NCI-H2081 (cell line): ENCODE results near the gene TSSK6.

Experiments used
- DNase-seq, 2 experiments: peaks; one replicate each; lab custom pipeline; 2025; lab: John Stamatoyannopoulos, UW

The TSSK6 gene

DNA sequence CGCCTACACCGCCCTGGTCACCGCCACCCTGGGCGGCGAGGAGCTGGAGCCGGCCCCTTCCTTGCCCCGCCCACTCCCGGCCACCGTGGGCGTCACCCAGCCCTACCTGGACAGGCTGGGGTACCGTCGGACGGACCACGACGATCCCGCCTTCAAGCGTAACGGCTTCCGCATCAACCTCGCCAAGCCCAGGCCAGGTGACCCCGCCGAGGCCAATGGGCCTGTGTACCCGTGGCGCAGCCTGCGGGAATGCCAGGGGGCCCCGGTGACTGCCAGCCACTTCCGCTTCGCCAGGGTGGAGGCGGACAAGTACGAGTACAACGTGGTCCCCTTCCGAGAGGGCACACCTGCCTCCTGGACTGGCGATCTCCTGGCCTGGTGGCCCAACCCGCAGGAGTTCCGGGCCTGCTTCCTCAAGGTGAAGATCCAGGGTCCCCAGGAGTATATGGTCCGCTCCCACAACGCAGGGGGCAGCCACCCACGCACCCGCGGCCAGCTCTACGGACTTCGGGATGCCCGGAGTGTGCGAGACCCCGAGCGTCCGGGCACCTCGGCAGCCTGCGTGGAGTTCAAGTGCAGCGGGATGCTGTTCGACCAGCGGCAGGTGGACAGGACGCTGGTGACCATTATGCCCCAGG lies 29.7 kb upstream of the TSSK6 start:
- DNase-seq: no peak

DNA sequence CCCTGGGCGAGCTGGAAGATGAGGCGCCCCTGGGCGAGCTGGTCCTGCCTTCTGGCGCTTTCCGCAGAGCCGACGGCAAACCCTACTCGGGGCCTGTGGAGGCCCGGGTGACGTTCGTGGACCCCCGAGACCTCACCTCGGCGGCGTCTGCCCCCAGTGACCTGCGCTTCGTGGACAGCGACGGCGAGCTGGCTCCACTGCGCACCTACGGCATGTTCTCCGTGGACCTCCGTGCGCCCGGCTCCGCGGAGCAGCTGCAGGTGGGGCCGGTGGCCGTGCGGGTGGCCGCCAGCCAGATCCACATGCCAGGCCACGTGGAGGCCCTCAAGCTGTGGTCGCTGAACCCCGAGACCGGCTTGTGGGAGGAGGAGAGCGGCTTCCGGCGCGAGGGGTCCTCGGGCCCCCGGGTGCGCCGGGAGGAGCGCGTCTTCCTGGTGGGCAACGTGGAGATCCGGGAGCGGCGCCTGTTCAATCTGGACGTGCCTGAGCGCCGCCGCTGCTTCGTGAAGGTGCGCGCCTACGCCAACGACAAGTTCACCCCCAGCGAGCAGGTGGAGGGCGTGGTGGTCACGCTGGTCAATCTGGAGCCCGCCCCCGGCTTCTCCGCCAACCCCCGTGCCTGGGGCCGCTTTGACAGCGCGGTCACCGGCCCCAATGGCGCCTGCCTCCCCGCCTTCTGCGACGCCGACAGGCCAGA lies 29.1 kb upstream of the TSSK6 start:
- DNase-seq: no peak

DNA sequence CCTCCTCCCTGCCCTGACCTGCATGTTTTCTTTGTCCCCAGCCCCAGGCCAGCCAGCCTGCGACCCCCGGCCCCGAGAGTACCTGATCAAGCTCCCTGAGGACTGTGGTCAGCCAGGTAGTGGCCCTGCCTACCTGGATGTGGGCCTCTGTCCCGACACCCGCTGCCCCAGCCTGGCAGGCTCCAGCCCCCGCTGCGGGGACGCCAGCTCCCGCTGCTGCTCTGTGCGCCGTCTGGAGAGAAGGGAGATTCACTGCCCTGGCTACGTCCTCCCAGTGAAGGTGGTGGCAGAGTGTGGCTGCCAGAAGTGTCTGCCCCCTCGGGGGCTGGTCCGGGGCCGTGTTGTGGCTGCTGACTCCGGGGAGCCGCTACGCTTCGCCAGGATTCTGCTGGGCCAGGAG lies 28.3 kb upstream of the TSSK6 start:
- no peak for DNase-seq

DNA sequence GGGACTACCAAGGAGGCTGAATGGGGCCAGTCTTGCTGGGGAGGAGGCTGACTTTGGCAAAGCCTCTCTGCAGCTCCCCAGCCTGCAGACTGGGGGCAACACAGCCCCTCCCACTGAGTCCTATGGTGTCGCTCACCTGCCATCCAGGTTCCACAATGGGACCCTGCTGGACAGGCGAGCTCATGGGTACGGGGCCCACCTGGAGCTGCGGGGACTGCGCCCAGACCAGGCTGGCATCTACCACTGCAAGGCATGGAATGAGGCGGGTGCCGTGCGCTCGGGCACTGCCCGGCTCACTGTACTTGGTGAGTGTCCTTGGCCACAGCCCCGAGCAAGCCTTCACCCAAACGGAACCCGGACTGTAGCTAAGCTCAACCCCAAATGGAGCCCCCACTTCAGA lies 27.8 kb upstream of the TSSK6 start:
- no peak for DNase-seq

DNA sequence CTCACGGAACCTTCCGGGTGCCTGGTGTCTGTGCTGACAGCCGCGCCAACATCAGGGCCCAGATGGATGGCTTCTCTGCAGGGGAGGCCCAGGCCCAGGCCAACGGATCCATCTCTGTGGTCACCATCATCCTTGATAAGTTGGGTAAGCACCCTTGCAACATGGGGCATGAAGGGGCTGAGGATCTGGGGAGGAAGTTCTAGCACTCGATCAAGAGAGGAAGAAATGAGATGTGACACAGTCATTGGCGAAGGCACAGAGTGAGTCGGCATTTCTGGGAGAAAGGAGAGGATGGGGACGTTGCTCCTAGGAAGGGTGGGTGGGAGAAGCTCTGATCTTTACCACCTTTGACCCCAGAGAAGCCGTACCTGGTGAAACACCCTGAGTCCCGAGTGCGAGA lies 27.2 kb upstream of the TSSK6 start:
- no peak for DNase-seq

DNA sequence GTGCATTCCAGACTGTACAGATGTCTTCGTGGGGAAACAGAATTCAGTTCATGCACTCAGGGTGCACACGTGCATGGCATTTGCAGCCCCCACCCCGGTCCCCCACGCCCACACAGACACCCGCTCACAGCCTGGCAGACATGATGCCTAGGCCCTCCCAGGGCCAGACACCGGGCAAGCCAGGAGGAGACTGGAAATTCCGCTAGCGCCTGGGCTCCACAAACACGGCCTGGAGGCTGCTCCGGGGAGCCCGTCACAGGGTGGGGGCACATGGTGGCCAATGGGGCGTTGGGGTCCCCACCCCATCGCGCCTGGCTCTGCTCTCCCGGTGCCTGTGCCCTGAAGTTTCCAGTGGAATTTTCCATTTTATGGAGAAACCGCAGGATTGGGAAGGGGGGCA lies 26.3 kb upstream of the TSSK6 start:
- no peak for DNase-seq

DNA sequence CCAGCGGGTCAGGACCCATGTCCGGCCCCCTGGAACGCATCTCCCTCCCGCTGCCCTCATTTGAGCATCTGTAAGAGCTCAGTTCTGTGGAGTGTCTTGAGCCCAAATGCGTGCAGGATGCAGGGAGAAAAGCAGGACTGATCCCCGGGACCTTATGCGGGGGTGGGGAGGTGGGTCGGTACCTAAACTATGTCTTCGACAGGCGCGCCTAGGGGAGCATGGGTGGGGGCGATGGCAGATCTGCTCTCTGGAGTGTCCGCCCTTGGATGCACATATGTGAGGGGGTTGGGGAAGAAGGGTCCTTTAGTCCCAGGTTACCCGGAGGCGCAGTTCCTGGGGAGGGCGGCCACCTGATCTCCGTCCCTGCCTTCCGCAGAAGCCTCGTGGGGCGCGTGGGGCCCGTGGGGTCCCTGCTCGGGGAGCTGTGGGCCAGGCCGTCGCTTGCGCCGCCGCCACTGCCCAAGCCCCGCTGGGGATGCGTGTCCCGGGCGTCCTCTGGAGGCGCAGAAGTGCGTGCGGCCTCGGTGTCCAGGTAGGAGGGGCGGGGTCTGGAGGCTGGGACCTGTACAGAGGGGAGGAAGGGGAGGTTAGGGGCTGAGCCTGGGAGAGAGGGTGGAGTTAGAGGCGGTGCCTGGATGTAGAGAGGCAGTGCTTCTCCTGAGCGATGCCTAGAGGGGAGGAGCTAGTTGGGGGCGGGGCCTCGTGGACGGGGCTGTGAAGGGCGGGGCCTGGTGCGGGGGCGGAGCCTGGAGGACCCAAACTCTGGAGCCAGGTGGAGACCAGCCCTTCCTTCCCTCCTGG lies 25.6 kb upstream of the TSSK6 start:
- DNase-seq: no peak

DNA sequence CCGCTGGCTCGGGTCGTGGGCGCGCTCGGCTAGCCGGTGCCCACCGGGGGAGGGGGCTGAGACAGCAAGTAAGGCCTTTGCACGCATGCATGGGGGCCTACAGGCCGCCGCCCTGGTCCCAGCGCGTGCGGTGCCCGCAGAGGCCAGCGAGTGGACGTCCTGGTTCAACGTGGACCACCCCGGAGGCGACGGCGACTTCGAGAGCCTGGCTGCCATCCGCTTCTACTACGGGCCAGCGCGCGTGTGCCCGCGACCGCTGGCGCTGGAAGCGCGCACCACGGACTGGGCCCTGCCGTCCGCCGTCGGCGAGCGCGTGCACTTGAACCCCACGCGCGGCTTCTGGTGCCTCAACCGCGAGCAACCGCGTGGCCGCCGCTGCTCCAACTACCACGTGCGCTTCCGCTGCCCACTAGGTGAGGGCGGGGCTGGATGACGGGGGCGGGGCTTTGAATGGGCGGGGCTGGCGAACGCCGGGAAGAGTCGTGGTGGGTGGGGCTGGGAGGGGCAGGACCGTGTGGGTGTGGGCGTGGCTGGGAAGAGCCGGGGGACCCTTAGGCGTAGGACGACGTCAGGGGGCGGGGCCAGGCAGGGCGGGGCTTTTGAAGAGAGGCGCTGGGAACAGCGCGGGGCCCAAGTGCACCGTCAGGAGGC lies 24.8 kb upstream of the TSSK6 start:
- no peak for DNase-seq

DNA sequence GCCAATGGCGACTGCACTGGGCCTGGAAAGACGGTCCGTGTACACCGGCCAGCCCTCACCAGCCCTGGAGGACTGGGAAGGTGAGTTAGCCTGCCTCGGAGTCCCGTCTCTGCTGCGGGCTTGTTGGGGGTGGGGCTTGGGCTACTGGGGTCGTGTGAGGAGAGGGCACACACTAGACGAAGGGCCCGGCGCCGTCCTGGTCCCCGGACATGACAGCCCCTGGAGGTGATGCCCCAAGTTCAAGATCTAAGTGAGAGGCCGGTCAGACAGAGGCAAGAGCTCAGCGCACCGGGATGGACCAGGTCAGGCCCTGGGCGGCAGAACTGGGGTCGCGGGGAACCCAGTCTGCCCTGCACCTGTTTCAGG lies 24.3 kb upstream of the TSSK6 start:
- DNase-seq: no peak

DNA sequence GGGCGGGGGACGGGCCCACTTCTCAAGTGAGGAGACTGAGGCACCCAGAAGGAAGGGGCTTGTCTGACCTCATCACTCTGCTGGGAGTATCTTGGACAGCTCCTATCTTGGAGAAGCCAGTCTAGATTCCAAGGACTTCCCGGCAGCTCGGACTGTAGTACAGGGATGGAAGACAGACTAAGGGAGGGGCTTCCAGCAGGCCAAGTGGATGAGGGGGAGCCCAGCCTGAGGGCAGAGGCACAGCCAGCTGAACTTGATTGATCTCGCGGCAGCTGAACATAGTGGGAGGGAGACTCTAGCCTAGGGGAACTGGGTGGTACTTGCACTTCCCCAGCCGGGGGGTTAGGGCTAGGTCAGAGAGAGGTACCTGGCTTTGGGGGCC lies 23.4 kb upstream of the TSSK6 start:
- DNase-seq: no peak

DNA sequence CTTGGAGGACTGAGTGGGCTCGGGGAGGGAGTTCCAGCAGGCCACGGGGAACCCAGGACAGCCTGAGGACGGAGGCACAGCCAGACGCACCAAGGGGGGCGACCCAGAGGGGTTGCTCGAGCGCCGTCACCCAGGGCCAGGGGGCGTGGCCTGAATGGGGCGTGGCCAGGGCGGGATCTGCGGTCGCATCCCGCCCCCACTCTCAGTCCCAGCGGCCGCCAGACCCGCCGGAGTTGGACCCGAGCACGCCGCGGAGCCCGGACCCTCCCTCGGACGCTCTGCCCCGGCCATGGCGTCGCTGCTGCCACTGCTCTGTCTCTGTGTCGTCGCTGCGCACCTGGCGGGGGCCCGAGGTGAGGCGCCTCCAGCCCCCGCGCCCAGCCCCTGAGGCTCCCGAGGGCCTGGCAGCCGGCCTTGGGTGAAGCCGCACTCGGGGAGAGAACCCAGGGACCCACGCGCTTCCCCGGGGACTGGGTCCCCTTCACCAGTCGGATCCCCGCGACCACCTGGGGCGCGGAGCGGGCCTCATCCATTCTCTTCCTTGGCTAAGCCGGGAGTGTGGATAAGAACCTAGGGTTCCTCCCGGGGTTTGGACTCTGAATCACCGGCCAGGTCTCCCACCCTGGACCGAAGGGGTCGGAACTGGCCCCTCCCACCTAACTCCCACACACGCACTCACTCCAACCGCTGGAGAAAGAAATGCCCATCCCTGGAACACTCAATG lies 22.9 kb upstream of the TSSK6 start, which contains the start of gene CILP2:
Gene CILP2, plus strand, starts transcription at position 205 of the 724 bp plus-strand sequence. Its CDS starts 85 bp downstream, at position 290.
- DNase-seq: peak; percentile 18 to 21

DNA sequence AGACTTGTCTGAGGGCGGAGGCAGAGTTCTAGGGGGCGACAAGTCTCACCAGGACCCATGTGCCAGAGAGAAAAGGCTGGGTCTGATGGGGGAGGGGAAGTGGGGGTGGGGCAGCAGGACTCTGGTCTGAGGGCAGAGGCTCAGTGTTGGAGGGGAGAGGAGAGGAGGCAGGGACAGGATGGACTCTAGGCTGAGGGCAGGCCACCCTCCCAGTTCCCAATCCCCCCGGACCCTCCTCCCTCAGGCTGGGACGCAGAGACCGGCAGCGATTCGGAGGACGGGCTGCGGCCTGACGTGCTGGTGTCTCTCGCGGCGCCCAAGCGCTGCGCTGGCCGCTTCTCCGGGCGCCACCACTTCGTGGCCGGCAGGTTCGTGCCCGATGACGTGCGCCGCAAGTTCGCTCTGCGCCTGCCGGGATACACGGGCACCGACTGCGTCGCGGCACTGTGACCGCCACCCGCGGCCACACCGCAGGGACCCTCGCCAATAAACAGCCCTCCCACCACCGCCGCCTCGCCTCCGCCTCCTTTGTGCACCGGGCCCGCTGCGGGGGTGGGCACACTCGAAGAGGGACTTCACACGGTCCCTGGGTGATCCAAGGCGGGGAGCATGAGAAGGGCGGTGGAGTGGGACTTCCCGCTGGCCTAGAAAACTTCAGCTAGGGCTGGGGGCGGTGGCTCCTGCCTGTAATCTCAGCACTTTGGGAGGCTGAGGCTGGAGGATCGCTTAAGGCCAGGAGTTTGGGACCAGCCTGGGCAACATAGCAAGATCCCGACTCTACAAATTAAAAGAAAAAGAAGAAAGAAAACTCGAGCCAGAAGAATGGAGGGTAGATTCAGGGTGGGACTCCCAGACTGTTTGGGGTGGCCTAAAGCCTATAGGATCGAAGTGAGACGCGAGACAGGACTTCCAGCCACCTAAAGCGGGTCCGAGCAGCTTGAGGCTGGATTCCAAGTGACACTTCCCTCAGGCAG lies 22.0 kb upstream of the TSSK6 start:
- no peak for DNase-seq

DNA sequence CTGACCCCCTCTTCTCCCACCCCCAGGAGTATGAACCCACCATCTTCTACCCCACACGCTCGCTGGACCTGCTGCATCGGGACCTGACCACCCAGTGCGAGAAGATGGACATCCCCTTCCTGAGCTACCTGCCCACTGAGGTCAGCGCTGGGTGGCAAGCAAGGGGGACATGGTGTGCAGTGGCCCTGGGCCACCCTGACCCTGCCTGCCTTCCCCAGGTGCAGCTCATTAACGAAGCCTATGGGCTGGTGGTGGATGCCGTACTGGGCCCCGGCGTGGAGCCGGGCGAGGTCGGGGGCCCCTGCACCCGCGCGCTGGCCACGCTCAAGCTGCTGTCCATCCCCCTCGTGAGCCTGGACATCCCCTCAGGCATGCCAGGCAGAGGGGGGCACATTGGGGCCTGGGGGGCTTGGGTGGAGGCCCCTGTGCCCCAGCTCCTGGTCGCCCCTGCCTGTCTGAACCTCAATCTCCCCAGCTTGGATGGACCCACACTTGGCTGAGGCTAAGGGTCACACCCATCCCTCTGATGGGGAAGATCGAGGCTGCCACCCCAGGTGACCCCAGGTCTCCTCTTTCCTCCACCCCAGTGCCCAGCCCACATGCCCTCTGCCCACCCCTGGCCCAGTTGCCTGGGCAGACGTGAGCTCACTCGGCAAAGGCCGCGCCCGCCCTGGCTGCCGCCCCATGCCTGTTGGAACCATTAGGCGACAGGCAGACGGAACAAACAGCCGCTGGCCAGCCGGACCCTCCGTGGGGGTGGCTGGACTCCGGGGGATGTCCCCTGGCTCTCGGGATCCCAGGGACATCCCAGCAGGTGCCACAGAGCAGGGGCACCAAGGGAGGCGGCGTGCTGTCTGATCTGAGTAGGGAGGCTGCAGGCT lies 20.2 kb upstream of the TSSK6 start:
- DNase-seq: no peak

DNA sequence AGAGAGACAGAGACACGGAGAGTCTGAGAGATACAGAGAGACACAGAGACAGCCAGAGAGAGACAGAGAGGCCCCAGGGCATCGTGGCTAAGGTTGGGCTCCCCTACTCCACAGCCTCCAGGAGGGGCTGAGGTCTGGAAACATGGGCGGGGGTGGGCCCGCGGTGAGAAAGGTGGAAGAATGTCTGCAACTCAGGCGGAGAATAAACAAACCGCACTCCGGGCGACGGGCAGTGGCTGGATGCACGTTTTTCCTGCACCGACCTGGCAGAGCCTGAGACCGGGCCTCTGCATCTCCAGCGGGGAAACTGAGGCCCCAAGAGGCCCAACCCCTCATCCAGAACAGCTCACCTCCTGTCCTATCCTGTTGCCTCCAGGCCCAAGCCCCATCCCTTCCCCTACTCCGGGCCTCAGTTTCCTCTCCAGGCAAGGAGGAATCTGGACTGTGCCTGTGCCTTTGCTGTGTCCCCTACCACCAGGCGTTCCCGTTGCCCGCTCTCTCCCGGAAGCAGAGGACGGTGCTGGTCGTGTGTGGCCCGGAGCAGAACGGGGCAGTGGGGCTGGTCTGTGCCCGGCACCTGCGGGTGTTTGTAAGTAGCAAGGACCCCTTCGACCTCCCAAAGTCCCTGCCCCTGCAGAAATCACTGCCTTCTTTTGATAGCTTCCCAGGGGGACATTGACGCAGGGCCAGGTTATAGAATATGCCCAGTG lies 19.4 kb upstream of the TSSK6 start:
- no peak for DNase-seq

DNA sequence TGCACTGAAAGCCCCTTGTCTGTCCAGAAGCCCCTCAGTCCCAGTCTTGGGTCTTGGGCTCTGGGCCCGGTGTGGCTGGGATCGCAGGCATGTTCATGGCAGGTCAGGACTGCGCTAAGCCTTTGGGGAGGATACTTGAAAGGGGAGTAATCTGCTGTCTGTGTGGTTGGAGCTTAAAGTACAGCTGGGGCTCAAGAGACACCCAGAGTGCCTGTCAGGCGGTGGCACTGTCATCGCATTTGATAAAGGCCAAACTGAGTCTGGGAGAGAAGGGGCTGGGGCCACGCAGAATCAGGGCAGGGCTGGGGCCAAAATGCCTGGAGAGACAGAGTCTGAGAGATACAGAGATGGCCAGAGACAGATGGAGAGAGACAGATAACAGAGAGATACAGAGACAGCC lies 18.5 kb upstream of the TSSK6 start:
- no peak for DNase-seq

DNA sequence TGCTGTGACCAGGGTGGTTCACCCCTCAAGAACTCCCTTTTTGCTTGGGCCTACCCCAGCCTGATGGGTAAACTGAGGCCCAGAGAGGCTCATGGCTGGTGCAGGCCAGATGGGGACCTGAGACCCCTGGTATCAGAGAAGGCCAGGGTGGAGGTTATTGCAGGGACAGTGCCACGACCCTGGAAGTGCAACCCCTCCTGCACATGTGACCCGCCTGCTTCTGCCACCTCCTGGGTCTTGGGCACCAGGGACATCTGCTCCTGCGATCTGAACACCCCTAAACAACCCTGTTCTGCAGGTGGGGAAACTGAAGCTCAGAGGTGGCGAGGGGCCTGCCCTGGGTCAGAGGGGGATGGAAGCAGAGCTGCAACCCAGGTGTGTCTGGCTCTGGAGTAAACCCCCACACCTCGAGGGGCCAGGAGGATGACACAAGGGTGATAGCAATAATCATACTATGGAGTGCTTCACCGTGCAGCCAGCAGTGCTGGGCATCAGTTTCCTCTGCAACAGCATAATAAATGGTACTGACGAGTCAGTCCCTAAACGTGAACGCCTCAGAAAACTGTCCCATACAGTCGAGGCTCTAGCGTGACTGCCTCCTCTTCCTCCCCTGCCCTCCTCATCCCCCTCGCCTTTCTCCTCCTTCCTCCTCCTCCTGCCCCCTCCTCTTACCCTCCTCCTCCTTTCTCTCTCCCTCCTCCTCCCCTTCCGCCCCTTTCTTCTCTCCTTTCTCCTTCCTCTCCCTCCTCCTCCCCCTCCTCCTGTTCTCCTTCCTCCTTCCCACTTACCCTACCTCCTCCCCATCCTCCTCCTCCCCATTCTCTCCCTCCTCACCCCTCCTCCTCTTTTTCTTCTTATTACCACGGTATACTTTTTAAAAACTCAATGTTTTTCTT lies 17.7 kb upstream of the TSSK6 start:
- no peak for DNase-seq

DNA sequence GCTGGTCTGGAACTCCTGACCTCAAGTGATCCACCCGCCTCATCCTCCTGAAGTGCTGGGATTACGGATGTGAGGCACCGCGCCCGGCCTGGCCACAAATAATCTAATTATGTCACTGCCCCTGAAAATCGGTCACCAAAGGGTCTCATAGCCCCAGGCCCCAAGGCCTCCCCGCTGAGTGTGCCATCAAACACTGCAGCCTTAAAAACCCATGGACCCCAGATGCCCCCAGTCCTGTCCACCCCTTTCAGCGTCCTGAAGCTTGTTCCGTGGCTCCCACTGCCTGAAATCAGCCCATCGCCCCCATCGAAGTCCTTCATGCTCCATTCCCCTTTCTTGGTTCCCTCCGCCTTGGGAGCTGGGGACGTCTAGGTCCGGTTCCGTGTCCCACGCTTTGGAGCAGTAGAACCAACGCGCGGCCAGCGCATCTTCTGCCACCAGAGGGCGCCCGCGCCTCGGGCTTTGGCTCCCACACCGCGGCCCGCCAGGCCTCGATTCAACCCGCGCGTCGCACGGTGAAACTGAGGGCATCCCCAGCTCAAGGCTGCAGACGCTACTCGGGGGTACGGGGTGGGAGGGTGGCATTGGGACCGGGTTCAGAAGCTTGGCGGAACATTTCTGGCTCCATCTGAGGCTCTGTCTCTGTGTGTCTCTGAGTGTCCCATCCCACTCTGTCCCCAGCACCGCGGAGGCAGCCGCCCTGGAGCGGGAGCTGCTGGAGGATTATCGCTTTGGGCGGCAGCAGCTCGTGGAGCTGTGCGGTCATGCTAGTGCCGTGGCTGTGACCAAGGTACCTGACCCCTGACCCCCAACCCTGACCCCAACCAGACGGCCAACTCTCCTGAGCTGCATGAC lies 16.8 kb upstream of the TSSK6 start:
- DNase-seq: peak; percentile 59 to 60
